Measurements from ENCODE around the gene MED12. TPM values are rescaled to one million over a fixed set of nuclear protein-coding genes. Genes with fewer than 3 reads are reported as not detected.

The MED12 gene
- total RNA-seq, 4 donors from 2014 or later, result 27.0 to 63.0 (median 39.8) TPM

DNA sequence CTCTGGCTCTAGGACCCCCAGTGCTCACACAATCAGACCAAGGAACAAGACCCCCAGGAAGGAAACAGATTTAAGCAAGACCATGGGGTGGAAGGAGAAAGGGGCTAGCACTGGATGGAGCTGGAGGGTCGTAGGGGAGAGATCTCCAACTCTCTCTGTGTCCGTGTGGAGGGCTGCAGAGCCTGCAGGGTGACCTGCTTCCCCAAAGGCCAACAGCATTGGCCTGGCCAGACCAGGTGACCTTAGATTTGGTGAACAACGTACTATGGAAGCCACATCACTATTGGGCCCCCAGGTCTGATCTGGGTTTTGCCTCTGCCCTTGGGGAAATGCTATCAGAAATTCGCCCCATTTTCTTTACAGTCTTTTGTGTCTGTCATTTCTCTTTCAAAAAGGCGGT, 52.3 kb downstream of the MED12 start:
- H3K27me3 ChIP-seq, result no peaks in the 10 kb centered on the region
- no peaks in the 10 kb centered on the region for H3K36me3 ChIP-seq
- H3K27ac ChIP-seq, result no peak overlapping the region
- H3K4me3 ChIP-seq, result no peak overlapping the region
- WGBS, result 69% methylated on average over 5 of the region's 5 CpGs
- no peaks in the 10 kb centered on the region for H3K4me1 ChIP-seq
- TF ChIP-seq POLR2A (IDR thresholded peaks at IDR 0.05), result no peak
- TF ChIP-seq, protein P1, sequence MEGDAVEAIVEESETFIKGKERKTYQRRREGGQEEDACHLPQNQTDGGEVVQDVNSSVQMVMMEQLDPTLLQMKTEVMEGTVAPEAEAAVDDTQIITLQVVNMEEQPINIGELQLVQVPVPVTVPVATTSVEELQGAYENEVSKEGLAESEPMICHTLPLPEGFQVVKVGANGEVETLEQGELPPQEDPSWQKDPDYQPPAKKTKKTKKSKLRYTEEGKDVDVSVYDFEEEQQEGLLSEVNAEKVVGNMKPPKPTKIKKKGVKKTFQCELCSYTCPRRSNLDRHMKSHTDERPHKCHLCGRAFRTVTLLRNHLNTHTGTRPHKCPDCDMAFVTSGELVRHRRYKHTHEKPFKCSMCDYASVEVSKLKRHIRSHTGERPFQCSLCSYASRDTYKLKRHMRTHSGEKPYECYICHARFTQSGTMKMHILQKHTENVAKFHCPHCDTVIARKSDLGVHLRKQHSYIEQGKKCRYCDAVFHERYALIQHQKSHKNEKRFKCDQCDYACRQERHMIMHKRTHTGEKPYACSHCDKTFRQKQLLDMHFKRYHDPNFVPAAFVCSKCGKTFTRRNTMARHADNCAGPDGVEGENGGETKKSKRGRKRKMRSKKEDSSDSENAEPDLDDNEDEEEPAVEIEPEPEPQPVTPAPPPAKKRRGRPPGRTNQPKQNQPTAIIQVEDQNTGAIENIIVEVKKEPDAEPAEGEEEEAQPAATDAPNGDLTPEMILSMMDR (IDR thresholded peaks at IDR 0.05), result no peak
- no peak for TF ChIP-seq POLR2AphosphoS5 (IDR thresholded peaks at IDR 0.05)
- TF ChIP-seq EP300 (IDR thresholded peaks at IDR 0.05), result no peak
- H3K9me3 ChIP-seq, result no peaks in the 10 kb centered on the region
- DNase-seq (ENCODE audit: low spot score in 2 of 2), result no peak

DNA sequence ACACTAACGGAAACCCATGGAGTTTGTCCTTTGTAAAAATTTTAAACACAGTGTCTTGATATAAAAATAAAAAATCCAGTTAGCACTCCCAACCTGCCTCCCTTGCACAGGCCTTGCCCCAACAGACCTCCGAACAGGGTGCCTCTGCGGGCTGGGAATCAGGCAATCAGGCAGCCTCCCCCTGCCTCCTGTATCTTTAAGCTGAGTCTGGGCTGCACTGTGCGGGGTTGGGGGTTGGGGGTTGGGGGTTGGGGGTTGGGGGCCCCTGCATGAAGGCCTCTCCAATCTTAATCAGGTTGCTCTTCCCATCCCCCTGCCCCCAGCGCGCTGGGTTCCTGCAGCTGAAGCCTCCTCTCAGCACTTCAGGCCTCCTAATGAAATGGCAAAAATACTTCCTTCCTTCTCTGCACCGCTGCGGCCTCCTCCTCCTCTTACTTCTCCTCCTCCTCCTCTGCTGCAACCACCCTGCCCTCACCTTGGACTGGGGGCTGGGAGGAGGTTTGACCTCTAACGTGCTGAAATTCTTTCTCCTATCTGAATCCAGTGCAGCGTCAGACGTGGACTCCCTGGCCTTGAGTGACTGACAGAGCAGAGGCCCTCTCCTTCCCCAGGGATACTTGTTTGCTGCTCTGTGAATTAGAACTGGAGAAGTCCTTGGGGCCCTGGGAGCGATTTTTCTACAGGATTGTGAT, 52.9 kb downstream of the MED12 start:
- no peaks in the 10 kb centered on the region for H3K27me3 ChIP-seq
- no peak for DNase-seq (ENCODE audit: low spot score in 2 of 2)
- no peaks in the 10 kb centered on the region for H3K36me3 ChIP-seq
- H3K27ac ChIP-seq, result no peak overlapping the region
- no peaks in the 10 kb centered on the region for H3K4me1 ChIP-seq
- WGBS, result 61% methylated on average over 12 of the region's 12 CpGs
- no peak overlapping the region for H3K4me3 ChIP-seq
- TF ChIP-seq POLR2A (IDR thresholded peaks at IDR 0.05) (no peak), POLR2AphosphoS5 (IDR thresholded peaks at IDR 0.05) (no peak), EP300 (IDR thresholded peaks at IDR 0.05) (no peak)
- TF ChIP-seq, protein P1 (IDR thresholded peaks at IDR 0.05), result no peak
- no peaks in the 10 kb centered on the region for H3K9me3 ChIP-seq

DNA sequence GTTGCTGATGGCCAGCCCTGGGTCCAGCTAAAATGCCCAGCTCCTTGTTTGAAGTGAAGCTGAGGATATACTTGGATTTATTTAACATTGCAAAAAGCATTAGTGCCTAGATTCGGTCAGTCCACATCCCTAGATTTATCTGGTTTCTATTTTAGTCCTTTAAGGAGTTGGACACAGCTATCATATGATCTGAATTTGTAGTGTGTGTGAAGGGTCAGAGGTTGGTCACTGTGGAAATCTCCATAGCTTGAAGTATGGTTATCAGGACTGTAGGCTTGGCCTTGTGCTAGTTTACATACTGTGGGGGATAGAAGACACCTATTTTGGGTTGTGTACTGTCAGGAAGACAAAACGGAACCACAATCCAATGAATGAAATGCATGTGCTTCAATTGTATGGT, 55.0 kb downstream of the MED12 start:
- DNase-seq (ENCODE audit: low spot score in 2 of 2), result no peak
- no peak overlapping the region for H3K4me3 ChIP-seq
- no peaks in the 10 kb centered on the region for H3K9me3 ChIP-seq
- 67% methylated on average over 2 of the region's 2 CpGs for WGBS
- no peaks in the 10 kb centered on the region for H3K36me3 ChIP-seq
- H3K4me1 ChIP-seq, result no peaks in the 10 kb centered on the region
- TF ChIP-seq POLR2AphosphoS5 (IDR thresholded peaks at IDR 0.05) (no peak), POLR2A (IDR thresholded peaks at IDR 0.05) (no peak), EP300 (IDR thresholded peaks at IDR 0.05) (no peak)
- TF ChIP-seq, protein P1 (IDR thresholded peaks at IDR 0.05), result no peak
- H3K27ac ChIP-seq, result no peak overlapping the region
- H3K27me3 ChIP-seq, result no peaks in the 10 kb centered on the region

DNA sequence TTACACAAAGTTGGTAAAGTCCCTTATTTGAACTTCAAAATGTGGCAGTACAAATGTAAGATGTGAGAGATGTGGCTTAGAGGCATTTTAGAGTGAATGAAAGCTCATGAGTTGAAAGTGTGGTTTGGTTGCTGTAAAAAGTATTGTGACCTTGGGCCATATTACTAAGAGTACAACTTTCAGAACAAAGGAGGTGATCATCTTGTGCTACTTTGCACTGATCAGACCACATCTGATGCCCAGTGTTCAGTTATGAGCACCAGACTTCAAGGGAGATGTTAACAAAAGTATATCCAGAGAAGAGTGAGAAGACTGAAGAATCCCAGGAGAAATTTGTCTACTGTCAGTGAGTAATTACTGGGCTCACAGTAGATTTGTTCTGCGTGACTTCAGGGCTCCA, 56.4 kb downstream of the MED12 start:
- TF ChIP-seq, protein P1 (IDR thresholded peaks at IDR 0.05), result no peak
- TF ChIP-seq POLR2A (IDR thresholded peaks at IDR 0.05) (no peak), POLR2AphosphoS5 (IDR thresholded peaks at IDR 0.05) (no peak), EP300 (IDR thresholded peaks at IDR 0.05) (no peak)

GRCh38 chrX:71175531-71175930, 57.1 kb downstream of the MED12 start:
- WGBS, result 79% methylated on average over 5 of the region's 5 CpGs
- Histone ChIP-seq H3K9me3 (no peaks in the 10 kb centered on the region), H3K27ac (no peak overlapping the region), H3K4me1 (no peaks in the 10 kb centered on the region), H3K4me3 (no peak overlapping the region), H3K27me3 (no peaks in the 10 kb centered on the region), H3K36me3 (no peaks in the 10 kb centered on the region)
- TF ChIP-seq, protein P1 (IDR thresholded peaks at IDR 0.05), result no peak
- TF ChIP-seq EP300 (IDR thresholded peaks at IDR 0.05) (no peak), POLR2A (IDR thresholded peaks at IDR 0.05) (no peak), POLR2AphosphoS5 (IDR thresholded peaks at IDR 0.05) (no peak)
- no peak for DNase-seq (ENCODE audit: low spot score in 2 of 2)

More for the DNA sequence above, 56.4 kb downstream of the MED12 start:
- Histone ChIP-seq H3K4me3 (no peak overlapping the region), H3K36me3 (no peaks in the 10 kb centered on the region), H3K4me1 (no peaks in the 10 kb centered on the region), H3K9me3 (no peaks in the 10 kb centered on the region), H3K27ac (no peak overlapping the region), H3K27me3 (no peaks in the 10 kb centered on the region)
- DNase-seq (ENCODE audit: low spot score in 2 of 2), result no peak
- 83% methylated on average over 1 of the region's 1 CpG for WGBS
